Measurements from ENCODE around the gene ENAH. TPM values are rescaled to one million over a fixed set of nuclear protein-coding genes. Genes with fewer than 3 reads are reported as not detected.
"Not testable (repeated sequence)": the region's sequence is repeated elsewhere in the genome, so short reads cannot be mapped to it uniquely, and the experiment has no call there.

The ENAH gene
- total and polyA plus RNA-seq, 5 donors from 2014 or later = 0.03 to 0.13 TPM; not detected in 3

- Mint-ChIP-seq H3K27ac (no peak overlapping the region), H3K4me3 (peak overlapping the region in 1 of 4 donors; percentile 4), H3K27me3 (peaks cover 30% of the 10 kb centered on the region), H3K9me3 (peaks cover 0 to 4% (median 0%) of the 10 kb centered on the region in 7 donors), H3K36me3 (no peaks in the 10 kb centered on the region), H3K4me1 (peaks cover 0 to 11% (median 4%) of the 10 kb centered on the region in 4 donors)
- H3K27ac ChIP-seq (ENCODE audit: insufficient read depth, low read length, poor library complexity, severe bottlenecking) = no peak overlapping the region
- DNase-seq (no peak), ATAC-seq (ENCODE audit: low read depth in 2 of 2) (no peak)
- H3K4me1 ChIP-seq (ENCODE audit: control insufficient read depth, insufficient read depth, low read length, poor library complexity, severe bottlenecking) = peaks cover 10% of the 10 kb centered on the region
- no peaks in the 10 kb centered on the region for H3K9me3 ChIP-seq (ENCODE audit: control insufficient read depth in 2 of 2, low read length in 2 of 2)
- H3K4me3 ChIP-seq (ENCODE audit: low read depth, low read length) = no peak overlapping the region
- peaks cover 9% of the 10 kb centered on the region for H3K27me3 ChIP-seq (ENCODE audit: control insufficient read depth, insufficient read depth, low read length)
- H3K36me3 ChIP-seq (ENCODE audit: control insufficient read depth, insufficient read depth, low read length) = no peaks in the 10 kb centered on the region
These were observed 4.6 kb upstream of the ENAH start for GRCh38 chr1:225657462-225657989.

GRCh38 chr1:225656259-225656655, 3.3 kb upstream of the ENAH start:
- H3K9me3 Mint-ChIP-seq; H3K27ac Mint-ChIP-seq; H3K4me3 ChIP-seq (ENCODE audit: low read depth, low read length); H3K36me3 Mint-ChIP-seq; H3K9me3 ChIP-seq (ENCODE audit: control insufficient read depth in 2 of 2, low read length in 2 of 2); H3K27ac ChIP-seq (ENCODE audit: insufficient read depth, low read length, poor library complexity, severe bottlenecking); H3K36me3 ChIP-seq (ENCODE audit: control insufficient read depth, insufficient read depth, low read length); H3K4me3 Mint-ChIP-seq; ATAC-seq (ENCODE audit: low read depth in 2 of 2); DNase-seq: not testable (repeated sequence)
- peaks cover 19% of the 10 kb centered on the region for H3K4me1 ChIP-seq (ENCODE audit: control insufficient read depth, insufficient read depth, low read length, poor library complexity, severe bottlenecking)
- Mint-ChIP-seq H3K27me3 (peaks cover 42% of the 10 kb centered on the region), H3K4me1 (peaks cover 0 to 23% (median 13%) of the 10 kb centered on the region in 4 donors)
- H3K27me3 ChIP-seq (ENCODE audit: control insufficient read depth, insufficient read depth, low read length) = peaks cover 19% of the 10 kb centered on the region

GRCh38 chr1:225655509-225656258, 2.8 kb upstream of the ENAH start:
- DNase-seq = no peak
- Mint-ChIP-seq H3K27ac (no peak overlapping the region), H3K4me3 (peak overlapping the region in 2 of 4 donors; percentile 35 to 60)

GRCh38 chr1:225654688-225655508, 2.0 kb upstream of the ENAH start:
- H3K36me3 ChIP-seq (ENCODE audit: control insufficient read depth, insufficient read depth, low read length) = no peaks in the 10 kb centered on the region
- Mint-ChIP-seq H3K27me3 (peaks cover 54% of the 10 kb centered on the region), H3K36me3 (no peaks in the 10 kb centered on the region), H3K4me3 (peak overlapping the region; percentile 60 to 83 (median 76)), H3K9me3 (peaks cover 0 to 6% (median 0%) of the 10 kb centered on the region in 7 donors), H3K4me1 (peaks cover 0 to 23% (median 13%) of the 10 kb centered on the region in 4 donors), H3K27ac (no peak overlapping the region)
- peaks cover 30% of the 10 kb centered on the region for H3K27me3 ChIP-seq (ENCODE audit: control insufficient read depth, insufficient read depth, low read length)
- ATAC-seq (ENCODE audit: low read depth in 2 of 2) (no peak), DNase-seq (no peak)
- H3K9me3 ChIP-seq (ENCODE audit: control insufficient read depth in 2 of 2, low read length in 2 of 2) = no peaks in the 10 kb centered on the region
- H3K4me3 ChIP-seq (ENCODE audit: low read depth, low read length) = no peak overlapping the region
- H3K4me1 ChIP-seq (ENCODE audit: control insufficient read depth, insufficient read depth, low read length, poor library complexity, severe bottlenecking) = peaks cover 19% of the 10 kb centered on the region
- no peak overlapping the region for H3K27ac ChIP-seq (ENCODE audit: insufficient read depth, low read length, poor library complexity, severe bottlenecking)

More at GRCh38 chr1:225655509-225656258, 2.8 kb upstream of the ENAH start:
- Mint-ChIP-seq H3K4me1 (peaks cover 0 to 23% (median 13%) of the 10 kb centered on the region in 4 donors), H3K27me3 (peaks cover 47% of the 10 kb centered on the region), H3K36me3 (no peaks in the 10 kb centered on the region), H3K9me3 (peaks cover 0 to 6% (median 0%) of the 10 kb centered on the region in 7 donors)
- peaks cover 19% of the 10 kb centered on the region for H3K4me1 ChIP-seq (ENCODE audit: control insufficient read depth, insufficient read depth, low read length, poor library complexity, severe bottlenecking)
- H3K36me3 ChIP-seq (ENCODE audit: control insufficient read depth, insufficient read depth, low read length) = no peaks in the 10 kb centered on the region
- H3K9me3 ChIP-seq (ENCODE audit: control insufficient read depth in 2 of 2, low read length in 2 of 2) = no peaks in the 10 kb centered on the region
- H3K27ac ChIP-seq (ENCODE audit: insufficient read depth, low read length, poor library complexity, severe bottlenecking) = no peak overlapping the region
- ATAC-seq (ENCODE audit: low read depth in 2 of 2) = no peak
- H3K4me3 ChIP-seq (ENCODE audit: low read depth, low read length) = no peak overlapping the region
- H3K27me3 ChIP-seq (ENCODE audit: control insufficient read depth, insufficient read depth, low read length) = peaks cover 24% of the 10 kb centered on the region

- Mint-ChIP-seq H3K36me3 (no peaks in the 10 kb centered on the region), H3K4me1 (peaks cover 0 to 23% (median 13%) of the 10 kb centered on the region in 4 donors), H3K4me3 (peak overlapping the region; percentile 45 to 83 (median 76)), H3K27me3 (peaks cover 61% of the 10 kb centered on the region), H3K27ac (no peak overlapping the region), H3K9me3 (peaks cover 0 to 6% (median 0%) of the 10 kb centered on the region in 7 donors)
- peaks cover 19% of the 10 kb centered on the region for H3K4me1 ChIP-seq (ENCODE audit: control insufficient read depth, insufficient read depth, low read length, poor library complexity, severe bottlenecking)
- H3K27ac ChIP-seq (ENCODE audit: insufficient read depth, low read length, poor library complexity, severe bottlenecking) = no peak overlapping the region
- H3K9me3 ChIP-seq (ENCODE audit: control insufficient read depth in 2 of 2, low read length in 2 of 2) = no peaks in the 10 kb centered on the region
- ATAC-seq (ENCODE audit: low read depth in 2 of 2) = no peak
- H3K36me3 ChIP-seq (ENCODE audit: control insufficient read depth, insufficient read depth, low read length) = no peaks in the 10 kb centered on the region
- peaks cover 33% of the 10 kb centered on the region for H3K27me3 ChIP-seq (ENCODE audit: control insufficient read depth, insufficient read depth, low read length)
- no peak overlapping the region for H3K4me3 ChIP-seq (ENCODE audit: low read depth, low read length)
- DNase-seq = no peak
These were observed 1.3 kb upstream of the ENAH start for GRCh38 chr1:225654277-225654597.

DNA sequence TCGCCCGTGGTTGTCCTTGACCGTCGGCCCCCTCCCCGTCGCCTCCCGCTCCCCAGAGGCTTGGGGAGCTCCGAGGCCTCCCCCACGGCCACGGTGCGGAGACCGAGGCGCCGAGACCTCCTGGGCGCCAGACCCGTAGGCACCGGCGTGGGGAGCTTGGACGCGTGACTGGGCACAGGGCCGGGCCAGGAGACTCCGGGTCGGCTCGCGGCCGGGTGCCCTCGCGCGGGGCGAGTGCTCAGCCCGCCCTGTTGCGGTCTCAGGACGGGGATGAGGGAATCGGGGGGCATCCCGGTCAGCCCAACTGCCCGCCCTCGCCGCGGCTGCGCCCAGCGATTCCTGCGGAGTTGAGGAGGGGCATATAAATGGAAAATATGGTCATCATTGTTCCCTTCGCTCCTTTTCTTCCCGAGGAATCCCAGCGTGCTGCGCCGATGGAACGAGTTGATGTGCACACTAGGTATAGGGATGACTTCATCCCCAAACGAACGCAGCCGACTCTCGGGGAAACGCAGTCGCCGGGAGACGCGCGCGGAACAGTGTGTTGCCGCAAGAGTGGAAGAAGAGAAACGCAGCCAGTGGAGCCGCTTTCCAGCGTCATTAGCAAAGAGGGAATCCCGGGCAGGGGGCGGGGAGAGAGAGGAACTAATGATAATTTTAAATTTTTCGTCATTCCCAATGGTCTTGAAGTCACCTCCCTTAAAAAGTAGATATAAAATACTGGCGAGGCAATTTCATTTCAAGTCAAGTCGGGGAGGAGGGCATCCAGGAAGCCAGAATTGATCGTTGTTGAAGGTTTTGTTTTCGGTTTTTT, 747 bp upstream of the ENAH start:
- peaks cover 0 to 23% (median 13%) of the 10 kb centered on the region in 4 donors for H3K4me1 Mint-ChIP-seq
- peaks cover 66% of the 10 kb centered on the region for H3K27me3 Mint-ChIP-seq
- no peak for DNase-seq
- ATAC-seq (ENCODE audit: low read depth in 2 of 2) = peak in 1 of 2 donors; percentile 24
- H3K4me3 Mint-ChIP-seq = peak overlapping the region; percentile 45 to 83 (median 76)
- no peak overlapping the region for H3K27ac Mint-ChIP-seq
- H3K4me3 ChIP-seq (ENCODE audit: low read depth, low read length) = no peak overlapping the region
- H3K27ac ChIP-seq (ENCODE audit: insufficient read depth, low read length, poor library complexity, severe bottlenecking) = no peak overlapping the region
- no peaks in the 10 kb centered on the region for H3K36me3 Mint-ChIP-seq
- H3K9me3 Mint-ChIP-seq = peaks cover 0 to 6% (median 0%) of the 10 kb centered on the region in 7 donors
- no peaks in the 10 kb centered on the region for H3K9me3 ChIP-seq (ENCODE audit: control insufficient read depth in 2 of 2, low read length in 2 of 2)
- H3K27me3 ChIP-seq (ENCODE audit: control insufficient read depth, insufficient read depth, low read length) = peaks cover 38% of the 10 kb centered on the region
- peaks cover 19% of the 10 kb centered on the region for H3K4me1 ChIP-seq (ENCODE audit: control insufficient read depth, insufficient read depth, low read length, poor library complexity, severe bottlenecking)
- no peaks in the 10 kb centered on the region for H3K36me3 ChIP-seq (ENCODE audit: control insufficient read depth, insufficient read depth, low read length)

All from CD4-positive, CD25-positive, alpha-beta regulatory T cell (primary cell).